ENCODE results near the gene FAM47E. TPM values are rescaled to one million over a fixed set of nuclear protein-coding genes. Genes with fewer than 3 reads are reported as not detected.
A peak's percentile ranks its signal among the peaks of the same experiment; 100 is the strongest.
"Not testable (repeated sequence)": the region's sequence is repeated elsewhere in the genome, so short reads cannot be mapped to it uniquely, and the experiment has no call there.

Gene FAM47E
- total and polyA plus RNA-seq, 7 donors = 1.2 to 4.6 (median 2.5) TPM

DNA sequence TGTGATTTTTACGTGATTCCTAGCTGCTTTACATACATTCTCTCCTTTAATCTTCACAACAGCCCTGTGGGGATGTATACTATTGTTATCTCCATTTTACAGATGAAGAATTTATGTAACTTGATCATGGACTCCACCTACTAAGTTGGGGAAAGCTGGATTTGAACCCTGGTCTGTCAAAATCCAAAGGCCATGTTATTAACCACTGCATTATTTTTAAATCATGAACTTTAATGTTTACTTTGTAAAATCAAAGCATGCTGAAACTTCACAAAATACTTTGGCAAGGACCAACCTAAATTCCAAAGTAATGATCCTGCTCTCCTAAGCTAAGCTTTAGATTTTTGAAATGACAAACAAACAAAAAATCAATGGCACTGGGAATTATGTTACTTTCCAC is 26.1 kb downstream of the FAM47E start:
- 78 to 83% (median 80%) methylated on average over 1 of the region's 1 CpG for WGBS, 3 donors
- H3K27me3 ChIP-seq (ENCODE audit: insufficient read depth in 3 of 3, low read length in 2 of 3) = no peaks in the 10 kb centered on the region
- no peaks in the 10 kb centered on the region for H3K36me3 ChIP-seq (ENCODE audit: insufficient read depth in 1 of 2, low read depth in 1 of 2)
- no peak overlapping the region for H3K27ac ChIP-seq
- no peak for DNase-seq
- H3K4me3 ChIP-seq = no peak overlapping the region
- H3K4me1 ChIP-seq = peaks cover 7% of the 10 kb centered on the region
- TF ChIP-seq, protein P1, sequence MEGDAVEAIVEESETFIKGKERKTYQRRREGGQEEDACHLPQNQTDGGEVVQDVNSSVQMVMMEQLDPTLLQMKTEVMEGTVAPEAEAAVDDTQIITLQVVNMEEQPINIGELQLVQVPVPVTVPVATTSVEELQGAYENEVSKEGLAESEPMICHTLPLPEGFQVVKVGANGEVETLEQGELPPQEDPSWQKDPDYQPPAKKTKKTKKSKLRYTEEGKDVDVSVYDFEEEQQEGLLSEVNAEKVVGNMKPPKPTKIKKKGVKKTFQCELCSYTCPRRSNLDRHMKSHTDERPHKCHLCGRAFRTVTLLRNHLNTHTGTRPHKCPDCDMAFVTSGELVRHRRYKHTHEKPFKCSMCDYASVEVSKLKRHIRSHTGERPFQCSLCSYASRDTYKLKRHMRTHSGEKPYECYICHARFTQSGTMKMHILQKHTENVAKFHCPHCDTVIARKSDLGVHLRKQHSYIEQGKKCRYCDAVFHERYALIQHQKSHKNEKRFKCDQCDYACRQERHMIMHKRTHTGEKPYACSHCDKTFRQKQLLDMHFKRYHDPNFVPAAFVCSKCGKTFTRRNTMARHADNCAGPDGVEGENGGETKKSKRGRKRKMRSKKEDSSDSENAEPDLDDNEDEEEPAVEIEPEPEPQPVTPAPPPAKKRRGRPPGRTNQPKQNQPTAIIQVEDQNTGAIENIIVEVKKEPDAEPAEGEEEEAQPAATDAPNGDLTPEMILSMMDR (IDR thresholded peaks at IDR 0.05) = no peak
- intact Hi-C loops (cut with DNase I) = no loop called here
- H3K9me3 ChIP-seq = no peaks in the 10 kb centered on the region
- ATAC-seq = no peak

DNA sequence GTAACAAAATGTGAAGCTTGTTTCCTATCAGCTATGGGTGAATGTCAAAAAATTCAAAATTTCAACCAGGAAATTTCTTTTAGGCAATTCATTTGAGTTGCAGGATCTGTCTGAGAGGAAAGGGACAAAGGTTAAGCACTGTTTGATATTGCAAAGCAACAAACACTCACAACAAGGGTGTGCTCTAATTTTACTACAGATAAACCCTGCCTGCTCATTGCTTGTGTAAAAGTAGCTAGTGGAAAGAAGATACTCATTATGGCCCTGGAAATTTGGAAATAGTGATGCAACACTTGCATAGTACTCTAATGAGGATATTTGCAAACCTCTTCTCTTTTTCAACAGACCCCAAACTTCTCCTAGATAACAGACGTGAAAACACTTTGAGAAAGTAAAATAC is 27.1 kb downstream of the FAM47E start:
- intact Hi-C loops (cut with DNase I) = no loop called here
- Histone ChIP-seq H3K36me3 (ENCODE audit: insufficient read depth in 1 of 2, low read depth in 1 of 2) (no peaks in the 10 kb centered on the region), H3K27ac (no peak overlapping the region), H3K27me3 (ENCODE audit: insufficient read depth in 3 of 3, low read length in 2 of 3) (no peaks in the 10 kb centered on the region), H3K9me3 (no peaks in the 10 kb centered on the region), H3K4me3 (no peak overlapping the region), H3K4me1 (peaks cover 7% of the 10 kb centered on the region)
- ATAC-seq (no peak), DNase-seq (no peak)
- 80 to 86% (median 83%) methylated on average over 1 of the region's 1 CpG for WGBS, 3 donors
- TF ChIP-seq, protein P1 (IDR thresholded peaks at IDR 0.05) = no peak

DNA sequence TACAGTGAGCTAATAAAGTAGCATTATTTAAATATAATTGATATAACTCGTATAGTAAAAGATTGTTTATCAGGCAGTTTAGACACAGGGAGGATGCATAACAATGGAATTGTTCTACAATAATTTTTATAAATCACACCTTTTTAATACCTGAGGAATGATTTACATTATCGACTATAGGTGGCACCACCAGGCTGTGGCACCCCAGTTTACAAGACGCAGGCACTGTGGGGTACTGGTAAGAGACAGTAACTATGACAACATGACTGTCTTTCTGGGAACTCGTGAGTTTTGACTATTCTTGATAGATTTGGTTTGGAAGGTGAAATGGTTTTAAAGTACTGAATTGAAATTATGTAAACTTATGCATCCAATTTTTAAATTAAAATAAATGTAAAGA is 27.9 kb downstream of the FAM47E start:
- WGBS, 3 donors = 79 to 82% (median 80%) methylated on average over 4 of the region's 4 CpGs
- peaks cover 7% of the 10 kb centered on the region for H3K4me1 ChIP-seq
- DNase-seq (no peak), ATAC-seq (no peak)
- H3K36me3 ChIP-seq (ENCODE audit: insufficient read depth in 1 of 2, low read depth in 1 of 2) = no peaks in the 10 kb centered on the region
- TF ChIP-seq, protein P1 (IDR thresholded peaks at IDR 0.05) = no peak
- H3K4me3 ChIP-seq = no peak overlapping the region
- H3K27me3 ChIP-seq (ENCODE audit: insufficient read depth in 3 of 3, low read length in 2 of 3) = no peaks in the 10 kb centered on the region
- intact Hi-C loops (cut with DNase I) = no loop called here
- no peaks in the 10 kb centered on the region for H3K9me3 ChIP-seq
- no peak overlapping the region for H3K27ac ChIP-seq

DNA sequence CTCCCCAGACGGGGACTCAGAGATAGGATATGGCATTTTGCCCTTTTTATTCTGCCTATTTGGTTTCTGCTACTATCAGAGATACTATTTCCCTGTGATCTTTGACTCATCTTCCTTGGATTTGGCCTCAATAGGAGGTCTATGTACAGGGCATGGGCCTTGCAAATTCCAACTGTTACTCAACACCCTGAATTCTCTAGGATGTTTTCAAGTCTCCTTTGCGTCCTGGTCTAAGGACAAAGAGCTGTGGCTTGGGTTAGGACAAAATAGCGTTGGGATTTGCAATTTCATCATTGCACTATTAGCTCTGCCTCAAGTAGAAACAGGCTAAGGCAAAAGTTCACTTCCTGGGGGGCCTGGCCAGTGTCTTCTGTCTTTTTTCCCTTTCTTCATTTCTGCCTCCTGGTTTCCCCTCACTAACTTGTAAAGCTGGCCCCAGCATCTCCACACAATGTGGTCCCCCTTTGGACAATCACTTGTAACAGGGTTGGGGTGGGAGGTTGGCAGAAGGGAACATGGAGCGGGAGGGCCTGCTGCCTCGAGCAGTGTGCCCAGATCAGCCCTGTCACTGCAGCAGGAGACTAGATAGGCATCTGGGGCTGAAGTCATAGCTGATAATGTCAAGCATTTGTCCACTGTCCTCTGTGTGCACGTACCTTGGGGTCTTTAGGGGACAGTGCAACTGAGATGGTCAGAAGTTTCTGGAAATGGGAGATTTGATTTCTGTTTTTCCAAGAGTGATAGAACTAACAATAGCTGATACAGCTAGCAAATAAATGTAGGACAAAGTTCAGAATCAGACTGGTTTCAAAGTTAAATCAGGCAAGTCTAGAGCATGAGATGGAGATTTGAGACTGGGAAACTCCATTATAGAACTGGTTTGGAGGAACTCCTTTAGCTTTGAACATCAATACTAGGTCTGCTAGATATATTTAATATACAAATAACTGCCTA is 29.2 kb downstream of the FAM47E start:
- intact Hi-C loops (cut with DNase I) = no loop called here
- Histone ChIP-seq H3K36me3 (ENCODE audit: insufficient read depth in 1 of 2, low read depth in 1 of 2) (no peaks in the 10 kb centered on the region), H3K27ac (no peak overlapping the region), H3K4me3 (no peak overlapping the region), H3K9me3 (peaks cover 1% of the 10 kb centered on the region), H3K4me1 (peaks cover 7% of the 10 kb centered on the region), H3K27me3 (ENCODE audit: insufficient read depth in 3 of 3, low read length in 2 of 3) (no peaks in the 10 kb centered on the region)
- TF ChIP-seq, protein P1 (IDR thresholded peaks at IDR 0.05) = no peak
- DNase-seq (no peak), ATAC-seq (peak; percentile 25 to 56 (median 36))
- 57 to 77% (median 60%) methylated on average over 6 of the region's 6 CpGs for WGBS, 3 donors

DNA sequence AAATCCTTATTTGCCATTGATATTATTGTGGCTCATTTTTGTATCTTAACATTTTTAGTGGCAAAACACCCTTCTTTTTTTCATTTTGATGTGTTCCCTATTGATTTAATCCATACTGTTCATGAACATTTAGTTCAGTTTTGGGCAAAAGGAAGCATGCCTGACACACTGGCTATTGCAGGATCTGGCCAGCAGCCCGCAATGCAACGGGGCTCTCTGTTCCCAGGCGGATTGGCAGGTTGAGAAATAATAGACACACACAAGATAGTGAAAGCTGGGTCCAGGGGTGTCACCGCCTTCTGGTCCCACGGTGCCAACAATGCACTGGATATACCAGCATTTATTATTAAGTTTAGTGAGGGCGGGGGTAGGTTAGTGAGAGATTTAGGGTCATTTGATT is 30.1 kb downstream of the FAM47E start:
- H3K27me3 ChIP-seq (ENCODE audit: insufficient read depth in 3 of 3, low read length in 2 of 3); intact Hi-C loops (cut with DNase I); H3K9me3 ChIP-seq; ATAC-seq; H3K27ac ChIP-seq; H3K4me1 ChIP-seq; H3K4me3 ChIP-seq; H3K36me3 ChIP-seq (ENCODE audit: insufficient read depth in 1 of 2, low read depth in 1 of 2); DNase-seq: not testable (repeated sequence)
- 53 to 68% (median 64%) methylated on average over 6 of the region's 6 CpGs for WGBS, 3 donors
